Spleen (tissue), 11 donors: Measurements from ENCODE around the gene CHID1. TPM values are rescaled to one million over a fixed set of nuclear protein-coding genes. Genes with fewer than 3 reads are reported as not detected.

Experiments used
- DNase-seq: peaks from one replicate; pipeline ENCODE4 v3.0.0-alpha.2; 2020
- H3K27ac ChIP-seq, 8 donors: fragments of 200-600 bp; sonication (generic) in 7 of 8; 1 replicate in 4 of 8; 2 replicates in 4 of 8; pipeline versions ENCODE4 v1.5.0 to v1.8.0; 2016 to 2021; ENCODE audit warnings: inconsistent platforms in 4 of 8, mild to moderate bottlenecking in 4 of 8, moderate library complexity in 1 of 8
- H3K27me3 ChIP-seq, 7 donors: fragments of 200-600 bp; sonication (generic) in 6 of 7; replicated peaks in 1 of 7; 1 replicate in 4 of 7; 2 replicates in 3 of 7; pipeline versions ENCODE4 v1.5.0 to v1.8.0; 2016 to 2021; ENCODE audit warnings: inconsistent platforms in 3 of 7, mild to moderate bottlenecking in 1 of 7
- H3K36me3 ChIP-seq, 6 donors: fragments of 200-600 bp; sonication (generic) in 5 of 6; 1 replicate in 4 of 6; 2 replicates in 2 of 6; pipeline versions ENCODE4 v1.5.0 to v1.8.0; 2016 to 2021; ENCODE audit warnings: inconsistent platforms in 2 of 6
- H3K4me1 ChIP-seq, 6 donors: fragments of 200-600 bp; sonication (generic) in 5 of 6; 1 replicate in 3 of 6; 2 replicates in 3 of 6; pipeline versions ENCODE4 v1.5.0 to v1.8.0; 2016 to 2021; ENCODE audit warnings: inconsistent platforms in 3 of 6
- H3K4me3 ChIP-seq, 8 donors: fragments of 200-600 bp; sonication (generic) in 7 of 8; 1 replicate in 4 of 8; 2 replicates in 4 of 8; pipeline versions ENCODE4 v1.5.0 to v1.8.0; 2016 to 2021; ENCODE audit warnings: inconsistent platforms in 4 of 8, mild to moderate bottlenecking in 4 of 8, moderate library complexity in 2 of 8
- H3K9me3 ChIP-seq, 8 donors: fragments of 200-600 bp; sonication (generic) in 7 of 8; 1 replicate in 4 of 8; 2 replicates in 4 of 8; pipeline versions ENCODE4 v1.5.0 to v1.8.0; 2016 to 2021; ENCODE audit warnings: inconsistent platforms in 4 of 8
- CTCF ChIP-seq, 11 experiments: fragments of 200-600 bp in 7 of 11; fragments of 450-650 bp in 4 of 11; sonication (generic) in 4 of 11; IDR thresholded peaks in 8 of 11; conservative IDR thresholded peaks in 3 of 11; 1 replicate in 7 of 11; 2 replicates in 4 of 11; pipeline versions ENCODE4 v1.4.0 to v1.8.0; 2016 to 2021; ENCODE audit warnings: antibody characterized with exemption in 11 of 11, inconsistent platforms in 4 of 11, mild to moderate bottlenecking in 1 of 11
- POLR2A ChIP-seq, 3 donors: fragments of 450-650 bp; IDR thresholded peaks; one replicate each; pipeline ENCODE4 v1.5.1; 2017; ENCODE audit warnings: antibody characterized with exemption in 3 of 3, mild to moderate bottlenecking in 1 of 3
- POLR2AphosphoS5 ChIP-seq, 3 donors: sonication (generic); formaldehyde crosslinking; IDR thresholded peaks; one replicate each; pipeline ENCODE4 v1.5.1; 2017; ENCODE audit warnings: antibody characterized with exemption in 3 of 3
- WGBS, 5 donors: extraction: QIAGEN DNeasy Blood & Tissue Kit in 3 of 5; methylation state at CpG; one replicate each; pipeline versions ENCODE4 v1.1.5 to v1.1.7; 2013 to 2018; 5-methylcytosine and 5-hydroxymethylcytosine counted together
- intact Hi-C: fragments of 100-400 bp; cut with DNase I; formaldehyde crosslinking; loops from one replicate; pipeline ENCODE4 v1.15.0; 2023; ENCODE audit warnings: low total_unique reads
- polyA plus RNA-seq, 3 donors: library from polyadenylated mRNA; stranded (reverse); fragments of 200-250 nt; gene quantifications; one replicate each; pipeline ENCODE4 v1.2.1, GENCODE V29; 2013
- total RNA-seq, 7 donors: library from RNA; depleted of rRNA in 3 of 7; stranded (reverse); fragments of >200 nt in 3 of 7; fragmentation: NEBNext Ultra II Directional in 4 of 7; extraction: Animal tissue kit (Norgen Biotek cat#: 25700) in 4 of 7; gene quantifications; one replicate each; pipeline versions ENCODE4 v1.1.0 to v1.2.1, GENCODE V29; 2016 to 2021
- donor health status: healthy with polysubstance abuse.
- donor health status: DM: no; HTN: no; CAD: no; lungs with moderate emphysema.
- donor health status: DM: no; HTN: no; CAD: no.
- donor health status: Bipolar disorder and iron deficiency.
- donor health status: healthy.
- donor health status: DM: no; HTN: no; CAD: no.
- donor health status: DM: yes; HTN: yes; CAD: no.

The CHID1 gene
- total and polyA plus RNA-seq, 10 donors, result 37.2 to 218 (median 117) TPM

GRCh38 chr11:833114-833791 lies 77.4 kb downstream of the CHID1 start:
- Histone ChIP-seq H3K4me1 (peaks cover 44 to 96% (median 76%) of the 10 kb centered on the region in 6 donors), H3K4me3 (peak overlapping the region; percentile 55 to 83 (median 60)), H3K36me3 (peaks cover 0 to 25% (median 18%) of the 10 kb centered on the region in 6 donors), H3K9me3 (no peaks in the 10 kb centered on the region), H3K27me3 (peaks cover 0 to 72% (median 22%) of the 10 kb centered on the region in 7 donors), H3K27ac (peak overlapping the region; percentile 6 to 87 (median 78))
- intact Hi-C loops, result no loop called here
- DNase-seq, result peak; percentile 89
- WGBS, 5 donors, result 0 to 2% (median 1%) methylated on average over 18 to 55 of the region's 55 CpGs
- TF ChIP-seq CTCF (IDR thresholded peaks at IDR 0.05 in 8 of 11, conservative IDR thresholded peaks at IDR 0.05 in 3 of 11) (peak in 1 of 11 experiments; percentile 2), POLR2AphosphoS5 (IDR thresholded peaks at IDR 0.05) (peak in 2 of 3 donors; percentile 24 to 67), POLR2A (IDR thresholded peaks at IDR 0.05) (no peak)

DNA sequence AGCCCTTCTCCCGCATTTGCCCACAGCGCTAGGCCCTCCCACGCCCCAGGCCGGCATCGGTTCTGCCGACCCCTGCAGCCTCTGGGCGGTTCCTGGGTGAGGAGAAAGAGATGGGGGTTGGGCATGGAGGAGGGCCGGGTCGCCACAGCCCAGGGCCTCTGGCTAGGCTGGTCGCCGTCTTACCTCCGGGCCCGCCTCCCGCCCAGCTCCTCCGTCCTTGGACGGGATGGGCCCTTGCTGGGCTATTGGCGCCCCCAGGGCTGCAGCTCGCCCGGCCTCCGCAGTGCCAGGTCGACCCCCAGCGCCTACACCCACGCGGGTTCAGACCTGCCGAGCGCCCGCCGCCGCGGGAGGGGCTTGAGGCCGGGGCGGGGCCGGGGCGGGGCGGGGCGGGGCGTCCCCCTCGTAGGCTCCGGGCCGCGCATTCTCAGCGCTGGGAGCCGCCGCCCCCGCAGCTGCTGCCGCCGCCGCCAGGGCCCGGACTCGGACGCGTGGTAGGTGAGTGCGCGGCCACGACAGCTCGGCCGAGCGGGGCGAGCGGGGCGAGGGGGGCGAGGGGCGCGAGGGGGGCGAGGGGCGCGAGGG lies 78.0 kb downstream of the CHID1 start, which contains the start of gene CD151:
Gene CD151 (plus strand): TSS at position 424 of the 585 bp plus-strand sequence. CDS start 3,118 bp downstream, outside the sequence.
- Histone ChIP-seq H3K9me3 (no peaks in the 10 kb centered on the region), H3K4me1 (peaks cover 50 to 96% (median 82%) of the 10 kb centered on the region in 6 donors), H3K36me3 (peaks cover 0 to 19% (median 11%) of the 10 kb centered on the region in 6 donors), H3K4me3 (peak within 1 kb of the TSS; percentile 55 to 83 (median 60)), H3K27me3 (peaks cover 0 to 79% (median 22%) of the 10 kb centered on the region in 7 donors), H3K27ac (peak within 1 kb of the TSS; percentile 6 to 87 (median 78))
- intact Hi-C loops, result no loop called here
- TF ChIP-seq POLR2A (IDR thresholded peaks at IDR 0.05) (no peak), POLR2AphosphoS5 (IDR thresholded peaks at IDR 0.05) (peak; percentile 4 to 51 (median 20)), CTCF (IDR thresholded peaks at IDR 0.05 in 8 of 11, conservative IDR thresholded peaks at IDR 0.05 in 3 of 11) (peak in 3 of 11 experiments; percentile 26 to 37 (median 37))
- peak; percentile 89 for DNase-seq
- 2 to 6% (median 4%) methylated on average over 14 to 64 of the region's 67 CpGs for whole genome bisulfite sequencing, 5 donors

DNA sequence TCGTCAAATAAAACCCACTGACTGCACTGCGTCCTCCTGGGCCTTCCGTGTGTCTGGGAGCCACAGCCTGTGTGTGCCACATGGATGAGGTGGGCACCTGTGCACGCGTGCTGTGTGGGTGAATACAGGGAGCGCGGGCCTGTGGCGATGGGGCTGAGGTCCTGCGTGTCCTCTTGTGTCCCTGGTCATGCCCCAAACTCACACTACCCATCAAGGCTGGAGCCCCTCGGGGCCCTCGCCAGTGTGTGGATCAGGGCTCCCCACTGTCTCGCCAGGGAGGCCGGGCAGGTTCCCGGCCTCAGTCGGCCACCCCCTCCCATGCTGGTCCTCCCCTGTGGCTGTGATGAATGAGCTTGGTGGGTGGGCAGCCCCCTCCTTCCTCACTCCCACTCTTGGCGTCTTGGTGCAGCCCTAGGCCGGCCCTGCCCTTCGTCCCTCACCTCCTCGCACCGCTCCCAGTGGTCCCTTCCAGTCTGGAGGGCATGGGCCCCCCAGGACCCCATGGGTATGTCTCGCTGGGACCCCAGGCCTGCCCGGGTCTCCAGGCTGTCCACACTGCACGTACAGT lies 78.6 kb downstream of the CHID1 start:
- peak overlapping the region in 6 of 8 donors; percentile 36 to 83 (median 63) for H3K4me3 ChIP-seq
- 77 to 85% (median 78%) methylated on average over 7 to 23 of the region's 23 CpGs for WGBS, 5 donors
- peaks cover 0 to 84% (median 22%) of the 10 kb centered on the region in 7 donors for H3K27me3 ChIP-seq
- no peak for DNase-seq
- peaks cover 0 to 13% (median 6%) of the 10 kb centered on the region in 6 donors for H3K36me3 ChIP-seq
- H3K9me3 ChIP-seq, result no peaks in the 10 kb centered on the region
- H3K27ac ChIP-seq, result peak overlapping the region in 5 of 8 donors; percentile 78 to 87 (median 81)
- peaks cover 52 to 96% (median 84%) of the 10 kb centered on the region in 6 donors for H3K4me1 ChIP-seq
- no peak for TF ChIP-seq CTCF (IDR thresholded peaks at IDR 0.05 in 8 of 11, conservative IDR thresholded peaks at IDR 0.05 in 3 of 11)
- TF ChIP-seq POLR2AphosphoS5 (IDR thresholded peaks at IDR 0.05), result no peak
- no peak for TF ChIP-seq POLR2A (IDR thresholded peaks at IDR 0.05)
- intact Hi-C loops, result no loop called here
